HepG2 (cell line): ENCODE measurements around the gene CACNG4. TPM values are rescaled to one million over a fixed set of nuclear protein-coding genes. Genes with fewer than 3 reads are reported as not detected.

ENCODE experiments used
- BRCA1 ChIP-seq: sonication (generic); formaldehyde crosslinking; IDR thresholded peaks from 2 replicates; pipeline ENCODE4 v1.4.0; 2020; ENCODE audit warnings: missing genetic modification reagents
- FOSL2 ChIP-seq: sonication (generic); formaldehyde crosslinking; IDR thresholded peaks from 2 replicates; pipeline ENCODE4 v1.4.0; 2020; ENCODE audit warnings: missing genetic modification reagents
- GTF3A ChIP-seq: sonication (generic); formaldehyde crosslinking; conservative IDR thresholded peaks from 2 replicates; pipeline ENCODE4 v1.4.0; 2020; ENCODE audit warnings: mild to moderate bottlenecking, missing genetic modification reagents
- GZF1 ChIP-seq: sonication (generic); formaldehyde crosslinking; IDR thresholded peaks from 2 replicates; pipeline ENCODE4 v1.5.1; 2020; ENCODE audit warnings: mild to moderate bottlenecking, missing genetic modification reagents
- HOXA3 ChIP-seq: sonication (generic); formaldehyde crosslinking; IDR thresholded peaks from 2 replicates; pipeline ENCODE4 v1.5.0; 2020; ENCODE audit warnings: missing genetic modification reagents
- MAFF ChIP-seq: IDR thresholded peaks from 2 replicates; pipeline ENCODE4 v1.6.1; 2011; ENCODE audit warnings: low read depth, low read length, improper control_type of control experiment
- MATR3 ChIP-seq: sonication (generic); formaldehyde crosslinking; IDR thresholded peaks from 2 replicates; pipeline ENCODE4 v1.4.0; 2020; ENCODE audit warnings: missing genetic modification reagents
- MED1 ChIP-seq: sonication (generic); formaldehyde crosslinking; IDR thresholded peaks from 2 replicates; pipeline ENCODE4 v1.4.0; 2020; ENCODE audit warnings: missing genetic modification reagents
- NCOA2 ChIP-seq: sonication (generic); formaldehyde crosslinking; IDR thresholded peaks from 2 replicates; pipeline ENCODE4 v1.8.0; 2022; ENCODE audit warnings: inconsistent platforms
- NR2F6 ChIP-seq, 2 experiments: IDR thresholded peaks; 2 replicates each; pipeline ENCODE4 v1.6.1; 2016; ENCODE audit warnings: antibody characterized with exemption in 1 of 2, mild to moderate bottlenecking in 1 of 2
- PAWR ChIP-seq: sonication (generic); formaldehyde crosslinking; IDR thresholded peaks from 2 replicates; pipeline ENCODE4 v1.4.0; 2020; ENCODE audit warnings: missing genetic modification reagents, mild to moderate bottlenecking, borderline replicate concordance
- RBAK ChIP-seq: sonication (generic); formaldehyde crosslinking; IDR thresholded peaks from 2 replicates; pipeline ENCODE4 v1.5.1; 2020; ENCODE audit warnings: mild to moderate bottlenecking, missing genetic modification reagents
- SMYD3 ChIP-seq: sonication (generic); formaldehyde crosslinking; IDR thresholded peaks from 2 replicates; pipeline ENCODE4 v1.8.1; 2023; ENCODE audit warnings: mild to moderate bottlenecking, missing genetic modification reagents
- TRIM24 ChIP-seq: sonication (generic); formaldehyde crosslinking; IDR thresholded peaks from 2 replicates; pipeline ENCODE4 v1.8.0; 2022; ENCODE audit warnings: mild to moderate bottlenecking, missing genetic modification reagents
- ZNF232 ChIP-seq: sonication (generic); formaldehyde crosslinking; IDR thresholded peaks from 2 replicates; pipeline ENCODE4 v1.4.0; 2020; ENCODE audit warnings: missing genetic modification reagents, borderline replicate concordance
- ZNF326 ChIP-seq: sonication (generic); formaldehyde crosslinking; IDR thresholded peaks from 2 replicates; pipeline ENCODE4 v1.4.0; 2020; ENCODE audit warnings: missing genetic modification reagents, borderline replicate concordance
- ZNF34 ChIP-seq: sonication (generic); formaldehyde crosslinking; IDR thresholded peaks from 2 replicates; pipeline ENCODE4 v1.4.0; 2020; ENCODE audit warnings: mild to moderate bottlenecking, missing genetic modification reagents, borderline replicate concordance
- ZNF44 ChIP-seq: sonication (generic); formaldehyde crosslinking; IDR thresholded peaks from 2 replicates; pipeline ENCODE4 v1.5.1; 2020; ENCODE audit warnings: mild to moderate bottlenecking, missing genetic modification reagents
- ZNF7 ChIP-seq: IDR thresholded peaks from 2 replicates; pipeline ENCODE4 v1.6.1; 2016; ENCODE audit warnings: missing biosample characterization, missing genetic modification reagents
- ZNF724P ChIP-seq: sonication (generic); formaldehyde crosslinking; IDR thresholded peaks from 2 replicates; pipeline ENCODE4 v1.8.0; 2022; ENCODE audit warnings: missing genetic modification reagents, borderline replicate concordance
- ZNF83 ChIP-seq: sonication (generic); formaldehyde crosslinking; IDR thresholded peaks from 2 replicates; pipeline ENCODE4 v1.4.0; 2020; ENCODE audit warnings: missing genetic modification reagents, mild to moderate bottlenecking, borderline replicate concordance
- ZNF841 ChIP-seq: sonication (generic); formaldehyde crosslinking; IDR thresholded peaks from 2 replicates; pipeline ENCODE4 v1.8.1; 2023; ENCODE audit warnings: missing genetic modification reagents, borderline replicate concordance
- polyA plus RNA-seq, 8 experiments: library from polyadenylated mRNA; depleted of rRNA in 3 of 8; stranded (reverse) in 7 of 8; unstranded in 1 of 8; fragments of >200 nt; fragmentation: Illumina TruSeq in 4 of 8; extraction: Trizol in 4 of 8; gene quantifications; 2 replicates each; pipeline versions ENCODE4 v1.2.1 to v1.2.3, GENCODE V29; 2011 to 2016; ENCODE audit warnings: low read depth in 4 of 8, missing spikeins in 1 of 8, mixed read lengths in 1 of 8; ENCODE audit not compliant: insufficient read depth in 1 of 8
- total RNA-seq, 5 experiments: library from RNA; depleted of rRNA; stranded (reverse); fragments of >200 nt; fragmentation: Illumina TruSeq; extraction: Trizol; gene quantifications; 2 replicates each; pipeline ENCODE4 v1.2.3, GENCODE V29; 2016; ENCODE audit warnings: low read depth in 1 of 5
- TF ChIP-seq, protein P1 (sequence below): sonication (generic); formaldehyde crosslinking; IDR thresholded peaks from 2 replicates; pipeline ENCODE4 v1.4.0; 2020; ENCODE audit warnings: missing genetic modification reagents, borderline replicate concordance
- TF ChIP-seq, protein P2 (sequence below): sonication (generic); formaldehyde crosslinking; conservative IDR thresholded peaks from 2 replicates; pipeline ENCODE4 v1.4.0; 2020; ENCODE audit warnings: missing genetic modification reagents
- TF ChIP-seq, protein P3 (sequence below), 2 experiments: sonication (generic) in 1 of 2; formaldehyde crosslinking in 1 of 2; IDR thresholded peaks; 2 replicates each; pipeline versions ENCODE4 v1.4.0 to v1.6.1; 2016 to 2020; ENCODE audit warnings: borderline replicate concordance in 1 of 2, low read depth in 1 of 2, mild to moderate bottlenecking in 1 of 2, missing genetic modification reagents in 1 of 2

CACNG4 gene
- total and polyA plus RNA-seq, 2 of the 13 experiments (the other 11 are each of a cell fraction or from before 2014, with no cell fraction given): 0.09 TPM

DNA sequence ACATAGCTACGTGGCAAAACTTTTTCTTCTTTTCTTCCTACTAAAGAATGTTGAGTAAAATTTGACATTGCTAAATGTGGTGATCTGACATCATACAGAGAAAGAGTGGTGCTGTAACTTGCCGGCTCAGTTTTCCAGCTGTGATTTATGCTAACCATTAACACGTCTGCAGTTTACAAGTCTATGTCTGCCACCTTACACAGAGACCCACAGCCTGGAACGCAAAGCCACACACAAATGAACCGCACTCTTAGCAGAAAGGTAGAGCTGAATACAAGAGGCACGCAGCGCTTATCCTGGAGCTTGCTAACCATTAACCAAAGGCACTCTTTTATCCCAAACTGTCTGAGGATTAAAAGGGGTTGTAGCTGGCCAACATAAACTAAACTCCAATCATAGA lies 111.8 kb downstream of the CACNG4 start (continued):
- TF ChIP-seq NR2F6 (IDR thresholded peaks at IDR 0.05) (no peak), NR2F6 (CRISPR knock-in tag; IDR thresholded peaks at IDR 0.05) (peak; percentile 64), ZNF724P (CRISPR knock-in tag) (no peak), ZNF83 (CRISPR knock-in tag) (no peak), MATR3 (no peak), MAFF (no peak), BRCA1 (CRISPR knock-in tag) (no peak), ZNF841 (CRISPR knock-in tag) (no peak), PAWR (CRISPR knock-in tag) (no peak), GTF3A (CRISPR knock-in tag) (no peak), MED1 (CRISPR knock-in tag) (peak; percentile 54; the same call in 1 of the 2 replicates), ZNF7 (peak; percentile 16; the same call in 1 of the 2 replicates), HOXA3 (CRISPR knock-in tag) (peak; percentile 53), ZNF44 (no peak), GZF1 (CRISPR knock-in tag) (no peak), NCOA2 (CRISPR knock-in tag) (peak; percentile 44; the same call in 1 of the 2 replicates), FOSL2 (CRISPR knock-in tag) (no peak; the same call in 1 of the 2 replicates), RBAK (no peak), ZNF34 (CRISPR knock-in tag) (no peak), TRIM24 (CRISPR knock-in tag) (no peak), SMYD3 (CRISPR knock-in tag) (no peak), ZNF326 (CRISPR knock-in tag) (no peak), ZNF232 (CRISPR knock-in tag) (no peak)
- TF ChIP-seq, protein P1, sequence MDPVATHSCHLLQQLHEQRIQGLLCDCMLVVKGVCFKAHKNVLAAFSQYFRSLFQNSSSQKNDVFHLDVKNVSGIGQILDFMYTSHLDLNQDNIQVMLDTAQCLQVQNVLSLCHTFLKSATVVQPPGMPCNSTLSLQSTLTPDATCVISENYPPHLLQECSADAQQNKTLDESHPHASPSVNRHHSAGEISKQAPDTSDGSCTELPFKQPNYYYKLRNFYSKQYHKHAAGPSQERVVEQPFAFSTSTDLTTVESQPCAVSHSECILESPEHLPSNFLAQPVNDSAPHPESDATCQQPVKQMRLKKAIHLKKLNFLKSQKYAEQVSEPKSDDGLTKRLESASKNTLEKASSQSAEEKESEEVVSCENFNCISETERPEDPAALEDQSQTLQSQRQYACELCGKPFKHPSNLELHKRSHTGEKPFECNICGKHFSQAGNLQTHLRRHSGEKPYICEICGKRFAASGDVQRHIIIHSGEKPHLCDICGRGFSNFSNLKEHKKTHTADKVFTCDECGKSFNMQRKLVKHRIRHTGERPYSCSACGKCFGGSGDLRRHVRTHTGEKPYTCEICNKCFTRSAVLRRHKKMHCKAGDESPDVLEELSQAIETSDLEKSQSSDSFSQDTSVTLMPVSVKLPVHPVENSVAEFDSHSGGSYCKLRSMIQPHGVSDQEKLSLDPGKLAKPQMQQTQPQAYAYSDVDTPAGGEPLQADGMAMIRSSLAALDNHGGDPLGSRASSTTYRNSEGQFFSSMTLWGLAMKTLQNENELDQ: no peak
- TF ChIP-seq, protein P2, sequence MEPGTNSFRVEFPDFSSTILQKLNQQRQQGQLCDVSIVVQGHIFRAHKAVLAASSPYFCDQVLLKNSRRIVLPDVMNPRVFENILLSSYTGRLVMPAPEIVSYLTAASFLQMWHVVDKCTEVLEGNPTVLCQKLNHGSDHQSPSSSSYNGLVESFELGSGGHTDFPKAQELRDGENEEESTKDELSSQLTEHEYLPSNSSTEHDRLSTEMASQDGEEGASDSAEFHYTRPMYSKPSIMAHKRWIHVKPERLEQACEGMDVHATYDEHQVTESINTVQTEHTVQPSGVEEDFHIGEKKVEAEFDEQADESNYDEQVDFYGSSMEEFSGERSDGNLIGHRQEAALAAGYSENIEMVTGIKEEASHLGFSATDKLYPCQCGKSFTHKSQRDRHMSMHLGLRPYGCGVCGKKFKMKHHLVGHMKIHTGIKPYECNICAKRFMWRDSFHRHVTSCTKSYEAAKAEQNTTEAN (CRISPR knock-in tag): no peak
- TF ChIP-seq, protein P3, sequence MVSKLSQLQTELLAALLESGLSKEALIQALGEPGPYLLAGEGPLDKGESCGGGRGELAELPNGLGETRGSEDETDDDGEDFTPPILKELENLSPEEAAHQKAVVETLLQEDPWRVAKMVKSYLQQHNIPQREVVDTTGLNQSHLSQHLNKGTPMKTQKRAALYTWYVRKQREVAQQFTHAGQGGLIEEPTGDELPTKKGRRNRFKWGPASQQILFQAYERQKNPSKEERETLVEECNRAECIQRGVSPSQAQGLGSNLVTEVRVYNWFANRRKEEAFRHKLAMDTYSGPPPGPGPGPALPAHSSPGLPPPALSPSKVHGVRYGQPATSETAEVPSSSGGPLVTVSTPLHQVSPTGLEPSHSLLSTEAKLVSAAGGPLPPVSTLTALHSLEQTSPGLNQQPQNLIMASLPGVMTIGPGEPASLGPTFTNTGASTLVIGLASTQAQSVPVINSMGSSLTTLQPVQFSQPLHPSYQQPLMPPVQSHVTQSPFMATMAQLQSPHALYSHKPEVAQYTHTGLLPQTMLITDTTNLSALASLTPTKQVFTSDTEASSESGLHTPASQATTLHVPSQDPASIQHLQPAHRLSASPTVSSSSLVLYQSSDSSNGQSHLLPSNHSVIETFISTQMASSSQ (IDR thresholded peaks at IDR 0.05; ENCODE audit: low read depth): peak; percentile 92
- TF ChIP-seq, protein P3 (CRISPR knock-in tag; IDR thresholded peaks at IDR 0.05; ENCODE audit: borderline replicate concordance): peak; percentile 92
